ENCODE data around the gene NPM1.

DNA sequence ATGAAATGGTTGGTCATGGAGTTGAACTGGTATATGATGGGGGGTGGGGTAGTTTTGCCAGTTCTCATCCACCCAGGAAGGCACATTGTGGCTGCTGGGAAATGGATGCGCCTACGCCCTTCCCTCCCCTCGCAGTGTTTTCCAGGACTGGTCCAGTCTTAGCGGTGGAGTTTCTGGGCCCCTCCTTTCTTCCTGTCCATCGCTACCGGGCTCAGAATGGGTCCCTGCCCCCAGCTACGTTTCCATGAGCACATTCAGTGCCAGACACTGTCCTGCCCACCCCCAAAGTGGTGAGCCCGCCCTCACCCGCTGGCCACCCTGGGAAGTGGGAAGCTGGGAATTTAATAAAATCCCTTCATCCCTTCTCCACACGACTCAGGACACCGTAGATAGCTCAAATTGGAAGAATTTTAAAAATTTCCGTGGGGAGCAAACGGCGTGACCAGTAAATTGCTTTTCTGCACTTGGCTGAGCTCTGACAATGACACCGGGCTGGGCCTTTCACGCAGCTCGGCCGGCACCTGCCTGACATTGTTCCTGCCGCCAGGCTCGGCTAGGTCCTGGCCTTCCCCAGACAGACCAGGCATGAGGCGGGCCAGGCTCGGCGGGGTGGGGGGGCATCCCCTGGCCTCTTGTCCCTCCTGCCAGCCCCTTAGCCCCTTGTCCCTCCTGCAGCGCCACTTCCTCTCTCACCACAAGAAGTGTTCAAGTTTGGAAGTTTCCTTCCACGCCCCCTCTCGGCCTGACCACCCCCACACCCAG lies 35.4 kb downstream of the NPM1 start:
- TF ChIP-seq CTCF (IDR thresholded peaks at IDR 0.05) (no peak), EZH2 (IDR thresholded peaks at IDR 0.05; ENCODE audit: borderline replicate concordance, insufficient read depth, low read depth, low read length, poor library complexity, severe bottlenecking) (no peak)

Measured in B cell (primary cell).